Measurements from ENCODE around the gene IKZF5. TPM values are rescaled to one million over a fixed set of nuclear protein-coding genes. Genes with fewer than 3 reads are reported as not detected.

Gene IKZF5
- total RNA-seq, 1 donor from 2014 or later, result 12.7 TPM

DNA sequence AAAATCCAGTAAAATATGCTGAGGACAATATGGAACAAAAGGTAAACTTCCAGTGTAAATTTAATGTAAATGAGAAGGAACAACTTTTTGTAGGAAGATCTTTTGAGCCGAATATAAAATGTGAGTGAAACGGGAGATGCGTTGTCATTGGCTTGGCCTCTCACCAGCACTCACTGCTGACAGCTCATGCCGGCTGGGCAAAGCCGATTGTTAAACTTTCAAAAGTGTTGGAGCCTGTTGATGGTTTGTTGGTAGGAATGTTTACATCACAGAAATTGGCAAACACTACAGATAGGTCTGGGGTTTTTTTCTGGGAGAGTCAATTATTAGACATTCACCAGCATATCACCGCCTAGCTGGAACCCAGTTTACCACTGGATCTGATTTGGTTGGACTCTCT, 22.3 kb downstream of the IKZF5 start:
- DNase-seq (ENCODE audit: low spot score), result peak; percentile 62
- peak; percentile 66 for ATAC-seq

DNA sequence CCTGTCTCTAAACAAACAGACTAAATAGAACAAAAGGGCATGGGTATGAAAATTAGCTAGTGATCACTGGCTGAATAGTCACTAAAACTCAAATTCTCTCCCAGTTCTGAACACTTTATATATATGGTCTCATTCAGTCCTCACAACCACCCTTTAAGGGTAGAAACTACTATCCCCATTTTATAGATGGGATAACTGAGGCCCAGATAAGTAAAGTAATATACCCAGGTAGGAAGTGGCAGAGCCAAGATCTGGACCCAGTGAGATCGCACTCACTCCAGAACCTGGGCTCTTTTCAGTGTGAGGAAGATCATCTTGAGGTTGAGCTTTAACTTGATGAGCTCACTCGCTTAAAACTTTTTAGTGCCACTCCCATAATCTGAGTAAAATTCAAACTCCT, 23.9 kb downstream of the IKZF5 start:
- ATAC-seq, result no peak

DNA sequence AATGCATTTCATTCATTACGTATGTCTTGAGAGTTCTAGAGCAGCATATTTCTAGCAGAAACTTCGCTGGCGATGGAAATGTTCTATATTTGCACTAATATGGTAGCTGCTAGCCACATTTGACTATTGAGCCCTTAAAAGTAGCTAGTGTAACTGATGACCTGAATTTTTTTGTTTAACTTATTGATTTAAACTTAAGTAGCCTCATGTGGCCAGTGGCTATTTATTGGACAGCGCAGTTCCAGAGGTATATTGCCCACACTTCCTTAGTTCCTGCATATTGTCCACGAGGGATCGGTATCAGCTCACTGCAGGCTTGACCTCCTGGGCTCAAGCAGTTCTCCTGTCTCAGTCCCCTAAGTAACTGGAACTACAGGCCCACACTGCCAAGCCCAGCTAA, 24.7 kb downstream of the IKZF5 start:
- DNase-seq (ENCODE audit: low spot score) (peak; percentile 62), ATAC-seq (peak; percentile 55)

More for the DNA sequence above, 23.9 kb downstream of the IKZF5 start:
- DNase-seq (ENCODE audit: low spot score), result no peak

DNA sequence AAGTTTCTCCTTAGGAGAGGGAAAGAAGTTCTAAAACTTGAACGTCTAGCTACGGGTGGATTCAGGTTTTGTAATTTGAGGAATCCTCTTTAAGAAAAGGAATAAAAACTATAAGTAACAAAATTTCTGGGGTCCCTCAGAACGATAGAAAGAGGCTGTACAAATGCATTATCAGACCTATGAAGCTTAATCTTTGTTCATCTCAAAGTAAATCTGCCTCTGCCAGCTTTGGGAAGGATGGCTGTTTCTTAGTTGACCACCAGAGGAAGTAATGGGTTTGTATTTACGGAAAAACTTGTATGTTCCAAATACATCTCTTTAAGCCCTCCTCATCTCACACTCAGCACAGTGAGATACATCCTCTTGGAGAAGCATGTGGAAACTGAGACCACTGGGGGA, 27.5 kb downstream of the IKZF5 start:
- ATAC-seq, result peak; percentile 10

DNA sequence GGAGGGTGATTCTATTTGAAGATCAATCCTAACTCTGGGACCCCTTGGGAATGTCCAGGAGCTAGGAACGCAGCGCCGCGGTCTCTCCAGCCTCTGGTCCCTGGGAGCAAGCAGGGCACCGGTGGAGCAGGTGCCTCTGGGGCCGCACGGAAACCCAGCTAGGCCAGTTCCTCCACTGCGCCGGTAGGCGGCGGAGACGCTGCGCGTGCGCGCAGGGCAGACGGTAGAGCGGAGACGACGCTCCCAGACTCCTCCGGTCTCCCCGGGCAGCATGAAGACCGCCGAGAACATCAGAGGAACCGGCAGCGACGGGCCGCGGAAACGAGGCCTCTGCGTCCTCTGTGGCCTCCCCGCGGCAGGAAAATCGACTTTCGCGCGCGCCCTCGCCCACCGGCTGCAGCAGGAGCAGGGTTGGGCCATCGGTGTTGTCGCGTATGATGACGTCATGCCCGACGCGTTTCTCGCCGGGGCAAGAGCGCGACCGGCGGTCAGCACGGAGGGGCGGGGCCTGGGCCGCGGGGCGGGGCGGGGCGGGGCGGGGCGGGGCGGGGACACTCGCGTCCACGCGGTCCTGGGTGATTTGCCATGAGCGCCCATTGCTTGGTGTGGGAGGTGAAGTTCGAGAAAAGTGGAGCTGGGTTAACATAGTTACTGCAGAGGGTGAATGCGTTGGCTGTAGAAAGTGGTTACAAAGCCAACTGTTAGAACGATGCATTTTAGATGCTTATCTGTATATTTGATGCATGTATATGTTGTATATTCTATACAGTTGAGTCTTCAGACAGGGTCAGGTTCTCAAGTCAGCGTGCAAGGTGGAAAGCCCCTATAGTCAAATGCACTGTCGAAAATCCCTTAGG, 28.2 kb downstream of the IKZF5 start, which contains the start of gene PSTK:
PSTK (plus strand) TSS at position 193 of the 857 bp plus-strand sequence; CDS start at position 272, 79 bp downstream.
- peak; percentile 92 for DNase-seq (ENCODE audit: low spot score)
- ATAC-seq, result peak; percentile 92

More for the DNA sequence above, 27.5 kb downstream of the IKZF5 start:
- DNase-seq (ENCODE audit: low spot score), result no peak

DNA sequence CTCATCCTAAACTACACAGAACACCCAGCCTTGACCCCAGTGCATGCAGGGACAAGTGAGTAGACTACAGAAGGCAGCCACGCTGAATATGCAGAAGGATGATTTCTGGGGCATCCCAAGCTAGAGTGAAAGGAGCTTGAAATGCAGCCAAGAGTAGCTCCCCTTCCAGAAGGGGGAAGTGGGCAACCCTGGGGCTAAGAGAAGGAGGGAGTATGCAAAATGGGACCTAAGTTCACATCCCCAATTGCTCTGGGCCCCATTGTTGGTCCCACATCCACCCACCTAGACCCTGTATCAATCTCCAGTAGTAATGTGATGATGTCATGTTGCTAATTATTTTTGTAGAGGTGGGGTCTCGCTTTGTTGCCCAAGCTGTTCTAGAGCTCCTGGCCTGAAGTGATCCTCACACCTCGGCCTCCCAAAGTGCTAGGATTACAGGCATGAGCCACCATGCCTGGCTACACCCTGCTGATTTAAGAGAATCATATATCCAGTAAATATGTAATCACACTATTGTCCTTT, 34.0 kb downstream of the IKZF5 start:
- DNase-seq (ENCODE audit: low spot score), result no peak
- ATAC-seq, result no peak

DNA sequence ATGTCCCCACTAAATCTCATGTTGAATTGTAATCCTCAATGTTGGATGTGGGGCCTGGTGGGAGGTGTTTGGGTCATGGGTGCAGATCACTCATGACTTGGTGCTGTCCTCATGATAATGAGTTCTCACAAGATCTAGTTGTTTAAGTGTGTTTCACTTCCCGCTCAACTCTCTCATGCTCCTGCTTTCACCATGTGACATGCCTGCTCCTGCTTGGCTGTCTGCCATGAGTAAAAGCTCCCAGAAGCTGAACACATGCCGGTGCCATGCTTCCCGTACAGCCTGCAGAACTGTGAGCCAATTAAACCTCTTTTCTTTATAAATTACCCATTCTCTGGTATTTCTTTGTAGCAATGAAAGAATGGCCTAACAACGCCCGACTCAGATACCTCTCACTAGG, 34.6 kb downstream of the IKZF5 start:
- ATAC-seq (no peak), DNase-seq (ENCODE audit: low spot score) (no peak)

DNA sequence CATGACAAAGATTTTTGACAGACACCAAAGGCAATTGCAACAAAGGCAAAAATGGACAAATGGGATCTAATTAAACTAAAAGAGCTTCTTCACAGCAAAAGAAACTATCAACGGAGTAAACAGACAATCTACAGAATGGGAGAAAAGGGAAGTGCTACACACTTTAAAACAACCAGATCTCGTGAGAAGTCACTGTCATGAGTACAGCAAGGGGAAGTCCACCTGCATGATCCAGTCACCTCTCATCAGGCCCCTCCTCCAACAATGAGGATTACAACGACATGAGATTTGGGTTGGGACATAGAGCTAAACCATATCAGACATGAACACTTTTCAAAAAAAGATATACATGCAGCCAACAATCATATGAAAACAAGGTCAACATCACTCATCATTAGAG, 39.9 kb downstream of the IKZF5 start:
- DNase-seq (ENCODE audit: low spot score) (no peak), ATAC-seq (no peak)

DNA sequence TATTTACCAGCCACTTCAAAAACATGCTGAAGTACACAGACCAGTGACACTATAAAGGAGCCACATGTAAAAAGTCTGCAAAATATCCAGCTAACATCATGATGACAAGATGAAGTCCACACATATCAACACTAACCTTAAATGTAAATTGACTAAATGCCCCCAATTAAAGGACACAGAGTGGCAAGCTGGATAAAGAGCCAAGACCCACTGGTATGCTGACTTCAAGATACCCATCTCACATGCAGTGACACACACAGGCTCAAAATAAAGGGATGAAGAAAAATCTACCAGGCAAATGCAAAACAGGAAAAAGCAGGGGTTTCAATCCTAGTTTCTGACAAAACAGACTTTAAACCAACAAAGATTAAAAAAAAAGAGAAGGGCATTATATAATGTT, 41.7 kb downstream of the IKZF5 start:
- DNase-seq (ENCODE audit: low spot score) (no peak), ATAC-seq (no peak)

DNA sequence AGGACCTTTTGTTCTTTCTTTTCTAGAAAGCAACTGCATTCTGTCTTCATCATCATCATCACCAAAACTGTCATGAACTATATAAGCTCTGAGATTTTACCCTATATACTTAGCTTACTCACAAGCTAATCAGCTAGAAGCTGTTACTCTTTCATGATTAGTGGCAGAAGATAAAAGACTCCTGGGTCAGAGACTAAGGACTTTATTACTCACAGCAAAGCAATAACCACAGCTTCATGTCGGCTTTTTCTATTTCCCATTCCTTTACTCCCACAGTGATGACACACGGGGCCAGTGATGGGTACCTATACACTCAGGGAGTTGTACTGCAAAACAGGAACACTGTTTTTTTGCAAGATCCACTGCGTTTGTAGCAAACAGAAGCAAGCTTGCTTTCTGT, 46.2 kb downstream of the IKZF5 start:
- DNase-seq (ENCODE audit: low spot score), result no peak
- ATAC-seq, result no peak

DNA sequence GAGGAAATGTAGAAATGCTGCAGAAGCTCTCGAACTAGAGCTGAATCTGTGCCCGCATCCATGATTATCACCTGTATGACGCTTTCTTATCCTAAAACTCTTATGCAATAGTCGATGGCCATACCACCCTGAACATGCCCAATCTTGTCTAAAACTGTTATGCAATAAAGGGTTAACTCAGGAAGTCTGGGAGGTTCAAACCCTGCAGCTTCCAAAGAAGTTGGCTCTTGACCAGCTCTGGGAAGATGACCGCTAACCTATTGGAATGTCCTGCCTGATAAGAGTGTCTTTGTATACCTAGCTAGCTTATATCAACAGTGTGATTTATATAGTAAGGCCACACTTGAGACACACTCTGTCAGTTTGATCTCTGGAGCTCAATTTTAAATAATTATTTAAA, 51.1 kb downstream of the IKZF5 start:
- no peak for DNase-seq (ENCODE audit: low spot score)
- no peak for ATAC-seq

DNA sequence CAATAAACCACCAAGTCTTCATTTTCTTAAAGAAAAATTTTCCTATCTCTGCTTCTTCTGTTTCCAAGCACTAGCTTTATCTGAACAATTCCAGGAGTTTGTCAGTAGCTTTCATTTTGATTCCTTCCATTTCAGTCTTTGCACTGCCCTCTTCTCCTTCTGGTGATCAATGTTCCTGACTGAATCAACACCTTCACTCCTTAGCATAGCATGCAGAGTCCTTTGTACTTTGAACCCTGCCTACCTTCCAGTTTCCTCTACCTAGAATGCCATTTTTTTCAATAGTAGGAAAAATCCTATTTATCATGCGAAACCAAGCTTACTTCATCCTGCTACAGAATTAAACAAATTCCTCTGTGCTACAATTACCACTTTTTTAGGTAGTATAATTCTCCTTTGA, 52.7 kb downstream of the IKZF5 start:
- ATAC-seq (no peak), DNase-seq (ENCODE audit: low spot score) (no peak)

DNA sequence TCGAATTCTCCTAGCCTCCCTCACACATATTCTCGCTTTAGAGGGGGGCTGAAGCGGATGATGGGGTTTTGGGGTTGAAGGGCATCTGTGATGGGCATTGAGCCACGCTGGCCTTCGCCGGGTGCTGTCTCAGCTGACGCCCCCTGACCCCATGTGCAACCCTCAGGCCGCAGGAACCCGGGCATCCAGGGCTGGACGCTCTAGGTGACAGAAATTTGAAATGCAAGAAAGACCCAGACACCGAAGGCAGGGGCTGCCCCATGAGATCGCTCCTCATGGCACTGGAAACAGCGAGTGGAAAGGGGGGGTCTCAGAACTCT, 53.9 kb downstream of the IKZF5 start:
- no peak for ATAC-seq
- no peak for DNase-seq (ENCODE audit: low spot score)

DNA sequence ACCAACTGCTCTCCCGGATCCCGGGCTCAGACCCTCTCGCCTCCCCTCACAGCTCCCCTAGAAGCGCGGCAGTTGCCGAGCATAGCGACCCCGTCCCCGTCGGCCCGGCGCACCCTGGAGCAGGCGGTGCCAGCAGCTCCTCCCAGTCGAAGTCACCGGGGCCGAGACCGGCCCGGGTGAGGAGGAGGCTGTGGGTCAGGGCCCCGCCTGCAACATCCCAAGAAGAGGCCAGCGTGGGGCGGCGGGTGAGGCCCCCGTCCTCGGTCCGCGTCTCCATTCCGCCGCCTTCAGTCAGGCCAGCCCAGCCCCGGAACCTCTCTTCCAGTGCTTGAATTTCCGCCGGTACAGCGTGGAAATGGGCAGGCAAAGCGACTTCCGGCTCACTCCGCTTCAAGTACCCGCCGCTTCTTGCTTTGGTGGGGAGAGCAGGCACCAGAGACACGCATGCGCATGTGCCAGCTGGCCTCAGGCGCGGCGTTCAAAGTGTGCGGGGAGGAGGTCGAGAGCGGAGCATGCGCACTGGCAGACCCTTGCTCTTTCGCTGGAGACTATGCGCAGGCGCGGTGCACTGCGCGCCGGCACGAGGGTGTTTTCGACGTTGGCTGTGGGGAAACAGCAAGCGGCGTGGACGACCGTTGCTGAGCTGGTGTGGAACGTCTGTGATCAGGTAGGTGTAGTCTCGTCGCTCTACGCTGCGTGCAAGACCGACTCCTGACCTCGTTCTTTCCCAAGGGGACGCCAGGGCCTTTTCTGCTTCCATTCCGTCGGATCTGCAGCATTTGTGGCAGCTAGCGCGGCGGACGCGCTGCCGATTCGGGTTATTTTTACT, 54.5 kb downstream of the IKZF5 start, which contains the start of gene C10orf88:
C10orf88 (minus strand) TSS at position 326 of the 829 bp plus-strand sequence; CDS start at position 277, 49 bp downstream.
- ATAC-seq (peak; percentile 98), DNase-seq (ENCODE audit: low spot score) (peak; percentile 98)

DNA sequence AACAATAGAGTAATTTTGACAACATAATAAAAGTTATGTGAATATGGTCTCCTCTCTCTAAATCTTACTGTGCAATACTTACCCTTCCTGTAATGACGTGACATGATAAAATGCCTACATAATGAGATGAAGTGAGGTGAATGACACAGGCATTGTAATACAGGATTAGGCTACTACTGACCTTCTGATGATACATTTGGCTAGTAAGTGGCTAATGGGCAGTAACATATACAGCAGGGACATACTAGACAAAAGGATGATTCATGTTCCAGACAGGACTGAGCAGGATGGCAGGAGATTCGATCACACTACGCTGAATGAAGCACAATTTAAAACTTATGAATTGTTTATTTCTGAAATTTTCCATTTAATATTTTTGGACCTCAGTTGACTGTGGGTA, 59.3 kb downstream of the IKZF5 start:
- DNase-seq (ENCODE audit: low spot score), result no peak
- no peak for ATAC-seq

Other genes starting within 250 kb of the IKZF5 start
- gene CUZD1, start 162.9 kb downstream of the IKZF5 start, total RNA-seq, result 1.6 TPM
- 0.60 TPM for gene FAM24B, start 129.2 kb downstream of the IKZF5 start, total RNA-seq
- gene FAM24A, start 98.2 kb downstream of the IKZF5 start, total RNA-seq, result not detected
- gene C10orf88, start 54.6 kb downstream of the IKZF5 start, total RNA-seq, result 1.9 TPM
- 4.5 TPM for gene PSTK, start 28.4 kb downstream of the IKZF5 start, total RNA-seq
- 328 TPM for gene ACADSB, start 211 bp upstream of the IKZF5 start, total RNA-seq
- gene HMX3, start 127.2 kb upstream of the IKZF5 start, total RNA-seq, result 0.20 TPM
- gene HMX2, start 139.3 kb upstream of the IKZF5 start, total RNA-seq, result not detected
- gene BUB3, start 145.6 kb upstream of the IKZF5 start, total RNA-seq, result 24.8 TPM